IMR-90 (cell line): Measurements from ENCODE around the gene HOXB6.

ENCODE experiments used
- BHLHE40 ChIP-seq: fragments of 150-350 bp; IDR thresholded peaks from 2 replicates; pipeline ENCODE4 v1.6.1; 2016; ENCODE audit warnings: mild to moderate bottlenecking, low read depth, low read length
- CTCF ChIP-seq: conservative IDR thresholded peaks from 2 replicates; pipeline ENCODE4 v1.5.1; 2012; ENCODE audit warnings: mild to moderate bottlenecking, low read depth, low read length, improper control_type of control experiment
- MAFK ChIP-seq: IDR thresholded peaks from 2 replicates; pipeline ENCODE4 v1.6.1; 2012; ENCODE audit warnings: low read depth, low read length, improper control_type of control experiment
- MAZ ChIP-seq: IDR thresholded peaks from 2 replicates; pipeline ENCODE4 v1.6.1; 2012; ENCODE audit warnings: low read depth, mild to moderate bottlenecking, low read length, improper control_type of control experiment, moderate library complexity, borderline replicate concordance
- MXI1 ChIP-seq: IDR thresholded peaks from 2 replicates; pipeline ENCODE4 v1.6.1; 2012; ENCODE audit warnings: low read depth, mild to moderate bottlenecking, low read length, moderate library complexity, borderline replicate concordance
- POLR2A ChIP-seq: IDR thresholded peaks from 2 replicates; pipeline ENCODE4 v1.6.1; 2012; ENCODE audit warnings: mild to moderate bottlenecking, low read depth, low read length
- RCOR1 ChIP-seq: IDR thresholded peaks from 2 replicates; pipeline ENCODE4 v1.6.1; 2012; ENCODE audit warnings: mild to moderate bottlenecking, low read length, improper control_type of control experiment; ENCODE audit not compliant: insufficient replicate concordance
- RFX5 ChIP-seq: IDR thresholded peaks from 2 replicates; pipeline ENCODE4 v1.8.0; 2012; ENCODE audit warnings: low read depth, mild to moderate bottlenecking, low read length, moderate library complexity

GRCh38 chr17:48611213-48611612, 6.4 kb upstream of the HOXB6 start:
- TF ChIP-seq CTCF (no peak), RCOR1 (no peak), MXI1 (no peak), POLR2A (no peak), MAZ (no peak), MAFK (no peak), BHLHE40 (no peak), RFX5 (no peak)
